GF-D8 (cell line): ENCODE data around the gene ASMTL.
"Not testable (repeated sequence)": the region's sequence is repeated elsewhere in the genome, so short reads cannot be mapped to it uniquely, and the experiment has no call there.

Experiments used
- DNase-seq: peaks from one replicate; lab custom pipeline; 2025; lab: John Stamatoyannopoulos, UW

ASMTL gene, protein sequence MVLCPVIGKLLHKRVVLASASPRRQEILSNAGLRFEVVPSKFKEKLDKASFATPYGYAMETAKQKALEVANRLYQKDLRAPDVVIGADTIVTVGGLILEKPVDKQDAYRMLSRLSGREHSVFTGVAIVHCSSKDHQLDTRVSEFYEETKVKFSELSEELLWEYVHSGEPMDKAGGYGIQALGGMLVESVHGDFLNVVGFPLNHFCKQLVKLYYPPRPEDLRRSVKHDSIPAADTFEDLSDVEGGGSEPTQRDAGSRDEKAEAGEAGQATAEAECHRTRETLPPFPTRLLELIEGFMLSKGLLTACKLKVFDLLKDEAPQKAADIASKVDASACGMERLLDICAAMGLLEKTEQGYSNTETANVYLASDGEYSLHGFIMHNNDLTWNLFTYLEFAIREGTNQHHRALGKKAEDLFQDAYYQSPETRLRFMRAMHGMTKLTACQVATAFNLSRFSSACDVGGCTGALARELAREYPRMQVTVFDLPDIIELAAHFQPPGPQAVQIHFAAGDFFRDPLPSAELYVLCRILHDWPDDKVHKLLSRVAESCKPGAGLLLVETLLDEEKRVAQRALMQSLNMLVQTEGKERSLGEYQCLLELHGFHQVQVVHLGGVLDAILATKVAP

DNA sequence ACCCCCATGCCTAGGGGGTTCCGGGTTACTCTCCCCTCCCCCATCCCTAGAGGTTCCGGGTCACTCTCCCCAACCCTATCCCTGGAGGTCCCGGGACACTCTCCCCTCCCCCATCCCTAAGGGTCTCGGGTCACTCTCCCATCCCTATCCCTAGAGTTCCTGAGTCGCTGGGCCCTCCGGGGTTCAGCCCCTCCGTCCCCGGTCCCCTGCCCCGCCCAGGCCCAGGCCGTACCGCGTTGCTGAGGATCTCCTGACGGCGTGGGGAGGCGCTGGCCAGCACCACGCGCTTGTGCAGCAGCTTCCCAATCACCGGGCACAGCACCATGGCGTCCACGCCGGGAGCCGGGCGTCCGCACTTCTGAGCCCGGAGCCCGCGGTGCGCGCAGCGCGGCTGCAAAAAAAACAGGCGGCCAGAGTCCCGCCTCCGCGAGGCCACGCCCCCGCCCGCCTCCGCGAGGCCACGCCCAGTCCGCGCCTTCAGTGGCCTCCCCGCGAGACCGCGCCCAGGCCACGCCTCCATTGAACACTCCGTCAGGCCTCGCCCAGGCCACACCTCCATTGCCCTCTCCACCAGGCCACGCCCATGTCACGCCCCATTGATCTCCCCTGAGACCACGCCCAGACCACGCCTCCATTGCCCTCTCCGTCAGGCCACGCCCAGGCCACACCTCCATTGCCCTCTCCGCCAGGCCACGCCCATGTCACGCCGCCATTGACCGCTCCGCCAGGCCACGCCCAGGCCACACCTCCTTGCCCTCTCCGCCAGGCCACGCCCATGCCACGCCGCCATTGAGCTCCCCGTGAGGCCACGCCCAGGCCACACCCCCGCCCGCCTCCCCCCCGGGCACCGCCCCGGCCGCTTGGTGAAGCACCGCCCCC, at the start of gene ASMTL:
Gene ASMTL, minus strand, starts transcription at position 394 of the 879 bp plus-strand sequence. Its CDS starts 69 bp downstream, at position 325.
- no peak for DNase-seq

GRCh38 chrX:1502241-1502640, 49.5 kb upstream of the ASMTL start:
- DNase-seq, result peak; percentile 56

DNA sequence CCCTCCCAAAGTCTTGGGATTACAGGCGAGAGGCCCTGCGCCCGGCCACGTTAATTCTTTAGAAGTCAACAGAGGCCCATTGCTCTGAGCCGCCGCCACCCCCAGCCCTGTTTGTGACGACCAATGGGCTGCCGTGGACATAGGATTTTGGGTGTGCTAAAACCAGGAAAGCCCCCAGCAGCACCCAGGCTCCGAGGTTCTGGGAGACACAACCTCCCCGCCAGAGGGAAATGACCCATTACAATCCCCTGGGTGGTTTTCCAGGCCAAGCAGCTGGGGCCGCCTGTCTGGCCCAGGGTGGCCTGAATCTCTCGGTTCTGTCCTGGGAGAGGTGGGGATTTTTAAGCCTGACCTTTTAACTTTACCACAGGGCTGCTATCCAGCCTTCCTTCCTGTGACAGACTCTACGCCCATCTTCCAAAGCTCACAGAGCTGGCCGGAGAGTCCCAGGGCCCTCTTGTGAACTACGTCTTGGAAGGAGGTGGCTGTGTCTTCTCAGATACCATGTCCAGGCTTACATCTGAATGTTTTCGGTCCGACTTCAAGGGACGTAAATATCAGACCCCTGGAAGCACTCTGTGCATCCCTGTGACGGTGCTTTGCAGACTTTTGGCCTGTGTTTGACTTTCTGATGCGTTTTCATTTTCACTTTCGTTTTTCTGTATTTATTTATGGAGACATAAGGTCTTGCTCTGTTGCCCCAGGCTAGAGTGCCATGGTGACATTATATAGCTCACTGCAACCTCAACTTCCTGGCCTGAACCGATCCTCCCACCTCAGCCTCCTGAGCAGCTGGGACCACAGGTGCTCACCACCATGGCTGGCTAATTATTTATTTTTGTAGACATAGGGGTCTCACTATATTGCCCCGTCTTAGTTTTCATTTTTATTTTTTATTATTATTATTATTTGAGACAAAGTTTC, 48.3 kb upstream of the ASMTL start:
- DNase-seq, result no peak

- DNase-seq, result no peak
These were observed 43.4 kb upstream of the ASMTL start for GRCh38 chrX:1496076-1496475.

DNA sequence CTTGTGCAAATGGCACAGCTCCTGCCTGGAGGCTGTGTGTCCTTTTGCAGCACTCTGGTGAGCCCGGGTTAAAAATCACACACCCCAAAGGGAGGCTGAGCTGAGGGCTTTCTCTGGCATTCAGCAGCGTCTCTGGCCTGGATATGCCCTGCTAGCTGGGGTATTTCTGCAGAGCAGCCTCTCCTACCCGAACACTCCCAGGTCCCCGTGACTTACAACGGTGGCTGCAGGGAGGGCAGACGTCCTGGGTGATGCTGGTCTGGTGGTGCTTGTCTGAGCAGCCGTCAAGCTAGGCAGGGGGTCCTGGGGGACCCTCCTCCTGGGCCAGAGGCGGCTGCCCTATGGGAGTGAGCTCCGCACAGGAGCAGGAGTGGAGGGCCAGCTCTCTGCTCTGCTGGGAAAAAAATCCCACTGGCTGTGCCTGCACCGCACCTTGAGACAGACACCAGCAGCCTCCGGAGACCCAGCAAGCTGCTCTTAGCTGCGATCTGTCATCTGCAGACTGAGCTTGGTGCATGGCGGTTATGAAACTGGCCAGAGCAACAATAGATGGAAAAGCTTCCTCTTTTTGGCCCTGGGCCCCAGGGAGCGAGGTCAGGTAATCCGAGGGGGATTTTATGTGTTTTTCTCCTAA, 41.3 kb upstream of the ASMTL start:
- DNase-seq, result peak; percentile 75

DNA sequence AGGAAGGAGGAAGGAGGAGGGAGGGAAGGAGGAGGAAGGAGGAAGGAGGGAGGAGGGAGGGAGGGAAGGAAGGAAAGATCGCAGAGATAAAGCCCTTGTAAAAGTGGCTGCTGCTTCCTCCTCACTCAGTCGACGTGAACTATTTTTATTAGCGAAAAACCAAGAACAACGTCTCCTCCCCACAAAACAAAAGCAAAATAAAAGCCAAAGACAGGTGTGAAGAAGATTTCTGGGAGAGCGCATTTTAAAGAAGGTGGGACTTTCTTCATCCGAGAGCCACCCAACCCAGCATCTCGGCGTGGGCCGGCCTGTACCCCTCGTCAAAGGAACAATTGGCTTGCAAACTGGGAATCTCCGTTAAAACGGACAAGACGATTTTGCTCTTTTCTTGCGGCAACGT, 40.7 kb upstream of the ASMTL start:
- DNase-seq, result peak; percentile 29

DNA sequence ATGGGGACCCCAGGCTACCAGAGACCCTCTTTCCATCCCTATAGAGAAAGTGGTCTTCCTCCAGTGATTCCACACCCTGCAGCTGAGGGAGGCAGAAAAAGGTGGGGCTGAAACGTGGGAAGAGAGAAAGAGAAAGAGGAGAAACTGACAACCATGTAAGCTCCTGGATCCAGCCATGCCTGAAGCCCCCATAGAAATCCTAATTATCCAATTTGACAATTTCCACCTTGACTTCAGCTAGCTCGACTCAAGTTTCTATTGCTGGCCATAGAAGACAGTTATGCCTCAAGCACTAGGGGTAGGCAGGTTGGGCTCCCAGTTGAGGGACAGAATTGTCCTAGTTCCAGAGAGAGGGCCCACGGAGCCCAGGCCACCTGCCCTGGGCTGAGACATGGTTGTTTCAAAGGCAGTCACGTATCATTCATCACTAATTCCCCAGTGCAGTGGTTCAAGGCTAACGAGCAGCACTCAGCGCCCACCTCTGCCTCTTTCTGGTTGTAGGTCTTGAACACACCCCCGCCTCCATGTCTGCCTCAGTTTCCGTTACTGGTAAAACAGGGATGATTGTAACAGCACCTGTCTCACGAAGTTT, 39.8 kb upstream of the ASMTL start:
- no peak for DNase-seq

GRCh38 chrX:1491851-1492349, 39.2 kb upstream of the ASMTL start:
- no peak for DNase-seq

DNA sequence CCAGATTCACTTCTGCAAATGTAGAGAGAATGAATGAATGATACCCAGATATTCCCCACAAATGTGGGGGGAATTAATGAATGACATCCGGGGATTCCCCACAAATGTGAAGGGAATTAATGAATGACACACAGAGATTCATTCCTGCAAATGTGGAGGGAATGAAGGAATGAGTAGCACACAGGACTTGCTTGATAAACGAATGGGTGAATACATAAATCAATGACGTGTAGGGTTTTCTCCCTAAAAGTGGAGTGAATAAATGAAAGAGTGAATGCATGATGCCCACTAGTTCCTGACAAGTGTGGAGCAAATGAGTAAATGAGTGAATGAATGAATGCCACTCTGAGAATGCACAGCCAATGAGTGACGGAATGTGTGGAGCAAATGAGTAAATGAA, 38.5 kb upstream of the ASMTL start:
- not testable (repeated sequence) for DNase-seq

DNA sequence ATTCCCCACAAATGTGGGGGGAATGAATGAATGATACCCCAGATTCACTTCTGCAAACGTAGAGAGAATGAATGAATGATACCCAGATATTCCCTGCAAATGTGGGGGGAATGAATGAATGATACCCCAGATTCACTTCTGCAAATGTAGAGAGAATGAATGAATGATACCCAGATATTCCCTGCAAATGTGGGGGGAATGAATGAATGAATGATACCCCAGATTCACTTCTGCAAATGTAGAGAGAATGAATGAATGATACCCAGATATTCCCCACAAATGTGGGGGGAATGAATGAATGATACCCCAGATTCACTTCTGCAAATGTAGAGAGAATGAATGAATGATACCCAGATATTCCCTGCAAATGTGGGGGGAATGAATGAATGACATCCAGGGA, 38.0 kb upstream of the ASMTL start:
- not testable (repeated sequence) for DNase-seq

GRCh38 chrX:1489354-1489753, 36.6 kb upstream of the ASMTL start:
- DNase-seq, result not testable (repeated sequence)

GRCh38 chrX:1488745-1489144, 36.0 kb upstream of the ASMTL start:
- DNase-seq, result no peak

DNA sequence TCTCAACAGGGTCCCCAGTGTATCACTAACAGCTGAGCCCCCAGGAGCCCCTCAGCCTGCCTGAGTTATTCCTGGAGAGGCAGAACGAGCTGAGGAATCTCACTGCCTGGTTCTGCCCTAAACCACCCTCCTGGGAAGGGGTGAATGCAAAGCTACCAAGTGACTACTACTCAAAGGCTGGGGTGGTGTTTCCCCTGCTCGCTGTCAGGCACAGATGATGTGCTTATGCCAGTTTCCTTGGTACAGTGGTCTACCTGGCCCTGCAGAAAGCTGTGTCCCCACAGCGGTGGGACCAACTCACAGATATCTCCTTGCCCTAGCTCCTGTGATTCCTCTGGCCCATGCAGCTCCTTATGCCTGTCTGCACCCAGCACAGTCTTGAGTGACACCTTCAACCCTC, 35.4 kb upstream of the ASMTL start:
- no peak for DNase-seq

- DNase-seq, result no peak
These were observed 34.7 kb upstream of the ASMTL start for GRCh38 chrX:1487401-1487800.

GRCh38 chrX:1486749-1487361, 34.1 kb upstream of the ASMTL start:
- no peak for DNase-seq

DNA sequence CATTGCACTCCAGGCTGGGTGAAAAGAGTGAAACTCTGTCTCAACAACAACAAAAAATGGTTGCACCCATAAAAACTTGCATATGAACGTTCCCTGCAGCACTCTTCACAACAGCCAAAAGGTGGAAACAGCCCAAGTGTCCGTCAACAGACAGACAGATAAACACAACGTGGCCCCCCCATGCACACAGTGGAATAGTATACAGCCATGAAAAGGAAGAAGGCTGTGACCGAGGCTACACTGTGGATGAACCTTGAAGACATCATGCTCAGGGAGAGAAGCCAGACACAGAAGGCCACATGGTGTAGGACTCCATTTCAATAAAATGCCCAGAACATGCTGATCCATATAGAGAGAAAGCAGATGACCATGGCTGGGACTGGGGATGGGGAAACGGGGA, 33.5 kb upstream of the ASMTL start:
- no peak for DNase-seq

- no peak for DNase-seq
These were observed 32.3 kb upstream of the ASMTL start for GRCh38 chrX:1485033-1485432.

DNA sequence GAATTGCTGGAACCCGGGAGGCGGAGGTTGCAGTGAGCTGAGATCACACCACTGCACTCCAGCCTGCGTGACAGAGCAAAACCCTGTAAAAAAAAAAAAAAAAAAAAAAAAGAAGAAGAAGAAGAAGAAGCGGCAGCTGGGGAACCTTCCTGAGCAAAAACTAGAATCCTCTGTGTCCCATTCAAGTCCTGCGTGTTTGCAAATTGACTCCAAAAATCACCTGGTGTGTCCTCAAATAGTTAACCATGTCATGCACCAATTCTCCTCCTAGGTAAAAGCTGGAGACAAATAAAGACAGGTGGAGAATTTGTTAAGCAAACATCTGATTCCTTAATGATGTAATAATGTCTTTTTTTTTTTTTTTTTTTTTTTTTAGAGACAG, 31.9 kb upstream of the ASMTL start:
- no peak for DNase-seq

GRCh38 chrX:1483843-1484637, 31.3 kb upstream of the ASMTL start:
- DNase-seq, result no peak
